HG03135 (cell line): ENCODE results near the gene MYEF2.
A peak's percentile ranks its signal among the peaks of the same experiment; 100 is the strongest.

Experiments
- ATAC-seq: cut with Tn5 transposase; IDR thresholded peaks from one replicate; pipeline ENCODE4 v1.9.1; 2021; ENCODE audit warnings: mild to moderate bottlenecking, moderate library complexity; ENCODE audit not compliant: unreplicated experiment

Gene MYEF2, protein sequence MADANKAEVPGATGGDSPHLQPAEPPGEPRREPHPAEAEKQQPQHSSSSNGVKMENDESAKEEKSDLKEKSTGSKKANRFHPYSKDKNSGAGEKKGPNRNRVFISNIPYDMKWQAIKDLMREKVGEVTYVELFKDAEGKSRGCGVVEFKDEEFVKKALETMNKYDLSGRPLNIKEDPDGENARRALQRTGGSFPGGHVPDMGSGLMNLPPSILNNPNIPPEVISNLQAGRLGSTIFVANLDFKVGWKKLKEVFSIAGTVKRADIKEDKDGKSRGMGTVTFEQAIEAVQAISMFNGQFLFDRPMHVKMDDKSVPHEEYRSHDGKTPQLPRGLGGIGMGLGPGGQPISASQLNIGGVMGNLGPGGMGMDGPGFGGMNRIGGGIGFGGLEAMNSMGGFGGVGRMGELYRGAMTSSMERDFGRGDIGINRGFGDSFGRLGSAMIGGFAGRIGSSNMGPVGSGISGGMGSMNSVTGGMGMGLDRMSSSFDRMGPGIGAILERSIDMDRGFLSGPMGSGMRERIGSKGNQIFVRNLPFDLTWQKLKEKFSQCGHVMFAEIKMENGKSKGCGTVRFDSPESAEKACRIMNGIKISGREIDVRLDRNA

GRCh38 chr15:48177766-48178647 is at the start of gene MYEF2:
MYEF2 (minus strand) TSS chr15:48178295; CDS start chr15:48178237, 58 bp downstream.
- ATAC-seq: peak; percentile 74

- no peak for ATAC-seq
Observed at GRCh38 chr15:48225771-48226170, 47.7 kb upstream of the MYEF2 start.

- no peak for ATAC-seq
Observed at GRCh38 chr15:48222627-48223026, 44.5 kb upstream of the MYEF2 start.

DNA sequence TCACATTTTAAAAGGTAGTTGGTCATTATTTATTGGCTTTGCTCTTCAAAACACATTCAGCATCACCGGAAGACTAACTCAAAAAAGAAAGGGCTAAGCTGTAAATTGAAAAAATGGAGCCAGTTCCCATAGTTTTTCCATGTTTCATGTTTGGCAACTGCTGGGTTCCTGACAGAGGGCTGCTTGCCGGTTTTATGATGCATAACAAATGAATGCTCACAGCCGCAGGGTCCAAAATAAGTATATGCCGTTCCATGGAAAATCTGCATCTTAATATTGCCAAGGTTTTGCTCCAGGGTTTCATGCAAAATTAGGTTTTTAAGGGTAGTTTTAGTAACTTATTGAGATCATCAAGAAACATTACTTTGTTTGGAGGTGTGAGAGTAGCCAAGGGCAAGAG is 43.8 kb upstream of the MYEF2 start:
- ATAC-seq: no peak

GRCh38 chr15:48221261-48221660 is 43.2 kb upstream of the MYEF2 start:
- no peak for ATAC-seq

DNA sequence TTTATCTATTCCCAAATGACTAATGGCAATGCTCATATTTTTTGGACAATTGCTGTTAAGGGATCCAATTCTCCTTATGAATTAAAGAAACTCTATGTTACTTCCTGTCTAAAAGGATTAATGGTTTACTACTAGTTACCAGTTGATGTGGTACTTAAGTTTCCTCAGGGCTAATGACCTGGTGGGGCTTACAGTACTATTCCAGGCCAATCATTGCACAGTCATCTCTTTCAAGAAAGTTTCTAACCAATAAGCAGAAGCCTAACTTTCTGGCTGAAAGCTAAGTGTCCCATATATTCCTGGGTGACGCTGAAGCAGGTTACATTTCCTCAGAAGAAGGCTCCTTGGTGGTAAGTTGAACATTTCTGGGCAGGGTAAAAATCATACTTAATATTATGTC is 27.9 kb upstream of the MYEF2 start, which contains the start of gene SLC12A1:
Gene SLC12A1, plus strand, starts transcription at position 322 of the 400 bp plus-strand sequence. CDS start 1,418 bp downstream, outside the sequence.
- no peak for ATAC-seq

DNA sequence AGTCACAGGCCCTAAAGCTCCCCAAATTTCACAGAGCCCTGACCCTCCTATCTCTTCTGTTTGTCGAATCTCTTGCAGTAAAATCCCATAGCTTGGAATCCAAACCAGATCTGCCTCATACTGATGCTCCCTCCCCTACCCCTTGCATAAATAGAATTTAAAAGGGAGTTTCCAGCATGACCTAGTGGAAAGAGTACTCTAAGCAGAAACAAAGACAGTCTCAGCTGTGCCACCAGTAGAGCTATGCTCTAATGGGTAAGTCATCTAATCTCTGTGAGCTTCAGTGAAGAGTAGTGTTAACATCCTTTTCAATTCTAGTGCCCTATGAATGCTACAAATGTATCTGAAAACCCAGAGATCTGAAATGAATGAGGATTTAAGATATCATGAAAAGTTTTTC is 24.0 kb upstream of the MYEF2 start:
- ATAC-seq: no peak

- no peak for ATAC-seq
Observed at GRCh38 chr15:48191574-48192225, 13.6 kb upstream of the MYEF2 start, which contains the start of gene CTXN2. CTXN2 (plus strand) TSS chr15:48191665; CDS start chr15:48201301, 9,636 bp downstream.

DNA sequence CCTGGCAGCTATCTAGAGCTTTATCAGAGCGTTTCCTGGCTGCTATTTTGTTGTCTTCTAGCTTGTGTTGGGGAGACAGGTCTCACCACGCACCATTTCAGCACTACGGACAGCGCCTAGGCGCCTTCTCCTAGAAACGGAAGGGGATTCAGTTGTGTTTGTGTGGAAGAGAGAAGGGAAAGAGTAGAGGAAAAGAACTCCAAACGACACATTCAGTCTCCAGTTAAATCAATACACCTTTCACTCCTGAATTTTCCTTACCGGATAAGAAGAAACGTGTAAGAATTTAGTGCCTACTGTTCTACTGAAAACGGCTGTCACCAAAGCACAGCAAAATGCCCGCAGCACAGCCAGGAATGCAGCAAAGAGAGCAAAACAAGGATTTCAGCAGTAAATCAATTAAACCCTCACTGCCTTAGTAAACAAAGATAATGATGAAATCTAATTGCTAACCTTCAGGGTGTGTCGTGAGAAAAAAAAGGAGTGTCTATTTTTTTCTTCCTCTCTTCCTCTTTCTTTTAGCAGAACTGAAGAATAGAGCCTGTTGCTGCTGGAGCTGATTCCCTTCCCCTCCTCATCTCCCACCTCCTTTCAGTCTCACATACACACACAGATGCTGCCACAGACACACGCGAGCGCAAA is 13.0 kb upstream of the MYEF2 start:
- ATAC-seq: no peak

- no peak for ATAC-seq
Observed at GRCh38 chr15:48186271-48186670, 8.2 kb upstream of the MYEF2 start.

DNA sequence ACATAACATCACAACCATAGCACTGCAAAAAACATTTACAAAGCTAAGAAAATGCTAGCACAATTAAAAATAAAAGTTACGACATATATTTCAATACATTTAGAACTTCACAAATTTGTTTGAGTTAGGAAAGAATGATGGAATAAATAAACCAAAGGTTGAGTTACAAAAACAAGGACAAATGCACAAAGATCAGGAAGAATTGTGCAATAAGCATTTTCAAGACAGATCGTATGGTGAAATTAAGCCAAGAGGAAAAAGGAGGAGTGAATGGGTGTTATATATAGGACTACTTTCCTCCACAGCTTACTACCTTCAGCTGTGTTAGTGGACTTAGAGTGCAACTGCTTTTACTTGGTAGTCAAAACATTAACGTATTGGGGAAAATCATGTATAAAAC is 7.4 kb upstream of the MYEF2 start:
- no peak for ATAC-seq

DNA sequence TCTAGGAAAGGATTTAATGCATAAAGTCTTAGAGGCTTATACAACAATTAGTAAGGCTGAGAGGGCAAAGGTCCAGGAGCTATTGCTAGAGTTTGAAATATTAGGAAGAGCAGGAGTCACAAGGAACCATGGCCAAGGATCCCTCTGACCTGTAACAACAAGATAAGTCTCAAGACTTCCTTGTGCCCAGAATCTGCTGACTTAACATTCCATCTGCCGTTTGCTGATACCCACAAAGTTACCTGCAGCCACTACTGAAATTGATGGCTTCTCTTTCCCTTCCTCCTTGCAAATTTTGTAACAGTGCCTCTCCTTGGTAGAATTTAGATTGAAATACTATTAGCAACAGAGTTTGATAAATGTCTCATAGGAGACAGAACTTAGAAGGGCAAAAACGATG is 4.7 kb upstream of the MYEF2 start:
- no peak for ATAC-seq

- ATAC-seq: no peak
Observed at GRCh38 chr15:48178648-48178931, 495 bp upstream of the MYEF2 start.

DNA sequence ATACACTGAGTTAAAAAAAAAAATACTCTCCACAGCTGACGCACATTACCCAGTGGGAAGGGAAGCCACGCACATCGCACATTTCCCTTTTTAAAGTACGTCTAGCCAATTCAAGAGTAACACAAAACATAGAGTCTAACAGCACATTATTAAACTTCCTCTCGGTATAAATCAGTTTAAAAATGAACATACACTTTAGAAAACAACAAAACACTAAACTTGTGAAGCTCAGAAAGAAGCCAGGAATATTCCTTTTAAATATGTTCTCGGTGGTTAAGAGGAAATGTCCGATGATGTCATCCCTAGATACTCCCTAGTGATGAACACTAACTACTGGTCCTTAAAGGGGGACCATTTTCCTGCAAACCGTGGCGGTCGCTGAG is 721 bp downstream of the MYEF2 start:
- peak; percentile 59 for ATAC-seq

GRCh38 chr15:48176957-48177356 is 1.1 kb downstream of the MYEF2 start:
- ATAC-seq: no peak

DNA sequence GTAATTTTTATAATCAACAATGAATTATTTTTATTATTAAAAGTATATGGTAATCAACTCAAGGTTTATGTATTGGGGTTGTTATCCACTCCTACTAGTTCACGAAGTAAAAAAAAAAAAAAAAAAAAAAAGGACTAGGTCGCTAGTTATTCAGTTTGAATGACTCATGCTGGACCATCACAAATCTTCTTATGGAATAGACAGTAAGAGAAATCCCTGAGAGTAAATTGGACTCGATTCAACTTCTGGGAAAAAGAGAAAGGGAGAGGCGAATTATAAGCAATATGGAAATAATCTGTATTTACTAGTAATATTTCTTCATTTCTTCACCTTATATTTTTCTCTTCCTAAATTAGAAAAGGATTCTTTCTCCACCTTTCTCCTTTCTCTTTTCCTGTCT is 2.0 kb downstream of the MYEF2 start:
- no peak for ATAC-seq

DNA sequence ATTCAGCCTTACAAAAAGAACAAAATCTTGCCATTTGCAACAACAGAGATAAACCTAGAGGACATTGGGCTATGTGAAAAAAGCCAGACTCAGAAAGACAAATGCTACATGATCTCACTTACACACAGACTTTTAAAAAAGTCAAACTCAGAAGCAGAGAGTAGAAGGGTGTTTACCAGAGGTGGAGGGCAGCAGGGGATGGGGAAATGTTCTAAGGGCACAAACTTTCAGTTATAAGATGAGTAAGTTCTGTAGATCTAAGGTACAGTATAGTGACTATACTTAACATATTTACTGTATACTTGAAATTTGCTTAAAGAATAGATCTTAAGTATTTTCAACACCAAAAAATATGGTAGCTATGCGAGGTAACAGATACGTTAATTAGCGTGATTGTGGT is 3.0 kb downstream of the MYEF2 start:
- no peak for ATAC-seq

GRCh38 chr15:48170981-48171380 is 7.1 kb downstream of the MYEF2 start:
- ATAC-seq: no peak

DNA sequence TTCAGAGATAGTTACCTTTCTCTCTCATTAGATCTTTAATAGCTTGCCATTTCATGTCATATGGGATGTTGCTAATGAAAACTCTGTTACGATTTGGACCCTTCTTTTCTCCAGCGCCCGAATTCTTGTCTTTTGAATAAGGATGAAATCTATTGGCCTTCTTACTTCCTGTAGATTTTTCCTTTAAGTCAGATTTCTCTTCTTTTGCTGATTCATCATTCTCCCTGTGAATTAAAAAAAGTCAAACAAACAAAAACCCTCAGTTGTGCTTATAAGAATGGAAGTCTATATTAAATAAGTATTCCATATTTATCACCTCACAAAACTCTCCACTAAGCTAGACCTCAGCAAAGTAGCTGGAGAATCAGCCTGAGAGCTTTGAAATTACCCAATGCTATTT is 9.5 kb downstream of the MYEF2 start:
- no peak for ATAC-seq

- no peak for ATAC-seq
Observed at GRCh38 chr15:48153526-48153925, 24.6 kb downstream of the MYEF2 start.

GRCh38 chr15:48149858-48150257 is 28.2 kb downstream of the MYEF2 start:
- no peak for ATAC-seq
